Measurements from ENCODE around the gene CBFA2T3. TPM values are rescaled to one million over a fixed set of nuclear protein-coding genes. Genes with fewer than 3 reads are reported as not detected.

The CBFA2T3 gene
- total and polyA plus RNA-seq, 2 of the 8 experiments (the other 6 are each of a cell fraction or from before 2014, with no cell fraction given) = 0.51 to 1.3 TPM

DNA sequence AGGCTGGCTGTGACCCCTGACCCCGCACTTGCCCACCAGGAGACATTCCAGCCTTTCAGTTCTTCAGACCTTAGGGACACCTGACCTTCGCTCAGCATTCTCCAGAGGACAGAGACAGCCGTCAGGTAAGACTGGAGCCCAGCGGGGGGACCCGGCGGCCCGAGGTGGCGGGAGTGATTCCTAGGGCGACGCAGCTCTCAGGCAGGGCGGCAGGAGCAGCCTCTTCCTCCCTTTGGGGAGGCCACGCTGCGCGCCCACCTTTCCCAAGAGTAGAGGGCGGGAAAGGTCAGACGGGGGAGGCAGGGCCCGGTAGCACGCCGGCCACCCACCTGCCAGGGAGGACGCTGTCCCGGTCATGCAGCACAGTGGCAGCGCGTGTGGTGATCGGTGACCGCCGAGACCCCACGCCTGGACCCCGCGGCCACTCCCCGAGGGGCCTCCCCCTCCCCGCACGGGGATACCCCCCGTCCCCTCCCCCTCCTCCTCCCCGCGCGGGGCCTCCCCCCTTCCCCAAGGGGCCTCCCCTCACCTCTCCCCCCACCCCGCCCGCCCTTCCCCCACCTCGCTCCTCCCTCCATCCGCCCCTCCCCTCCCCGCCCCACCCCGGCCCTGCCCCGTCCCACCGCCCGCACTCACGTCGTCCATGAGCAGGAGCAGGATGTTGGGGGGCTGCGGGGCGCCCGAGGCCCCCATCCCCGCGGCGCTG is 120.7 kb downstream of the CBFA2T3 start:
- Histone ChIP-seq H4K20me1 (replicated peaks in 1 of 2; ENCODE audit: control insufficient read depth in 1 of 2, insufficient read depth in 2 of 2, low read length in 2 of 2) (peaks cover 4 to 10% of the 10 kb centered on the region in 2 experiments), H3K9ac (replicated peaks in 1 of 4; ENCODE audit: extremely low read depth in 1 of 4, low read depth in 3 of 4, low read length in 3 of 4) (no peak overlapping the region; a peak in 2 of 7 replicates), H3K27ac (ENCODE audit: low read depth, low read length) (no peak overlapping the region; the same call in 1 of the 2 replicates), H3K4ac (replicated peaks; ENCODE audit: insufficient read length, low read depth, low read length) (no peak overlapping the region), H4K5ac (ENCODE audit: insufficient read length, low read depth, low read length) (peak overlapping the region; percentile 4), H4K91ac (replicated peaks; ENCODE audit: insufficient read length, low read length) (peak overlapping the region; percentile 53), H2BK120ac (replicated peaks; ENCODE audit: low read depth, low read length) (no peak overlapping the region), H3K4me3 (ENCODE audit: extremely low read depth in 1 of 4, insufficient read depth in 2 of 4, low read depth in 3 of 4, low read length in 4 of 4) (peak overlapping the region; percentile 51 to 94 (median 77)), H3K14ac (ENCODE audit: insufficient read length) (no peak overlapping the region), H3K23ac (ENCODE audit: insufficient read length) (no peak overlapping the region), H3K79me2 (ENCODE audit: control insufficient read depth in 1 of 2, insufficient read depth in 2 of 2, low read length in 2 of 2) (peaks cover 0 to 12% of the 10 kb centered on the region in 2 experiments; a peak in 1 of 4 replicates), H2AK5ac (ENCODE audit: low read depth, low read length) (no peak overlapping the region), H4K8ac (ENCODE audit: extremely low read depth, insufficient read depth, low read length) (no peak overlapping the region; the same call in 1 of the 2 replicates), H2BK12ac (ENCODE audit: low read depth, low read length) (no peak overlapping the region), H3K56ac (replicated peaks; ENCODE audit: insufficient read length, low read depth, low read length) (no peak overlapping the region), H2BK15ac (ENCODE audit: low read length) (no peak overlapping the region), H3K18ac (ENCODE audit: extremely low read depth, low read length) (no peak overlapping the region; the same call in 1 of the 2 replicates), H2BK5ac (ENCODE audit: low read depth, low read length) (no peak overlapping the region; the same call in 1 of the 2 replicates), H3K4me1 (replicated peaks in 1 of 4; ENCODE audit: control insufficient read depth in 3 of 4, insufficient read depth in 4 of 4, low read length in 3 of 4) (peaks cover 0 to 5% (median 3%) of the 10 kb centered on the region in 4 experiments; a peak in 5 of 7 replicates), H3K27me3 (replicated peaks in 1 of 4; ENCODE audit: control insufficient read depth in 3 of 4, extremely low read depth in 1 of 4, insufficient read depth in 3 of 4, low read length in 3 of 4) (no peaks in the 10 kb centered on the region), H2AFZ (ENCODE audit: low read length) (no peak overlapping the region), H3K9me3 (ENCODE audit: insufficient read depth in 2 of 2, low read depth in 1 of 2, low read length in 1 of 2) (peaks cover 0 to 5% of the 10 kb centered on the region in 2 experiments; a peak in 1 of 4 replicates), H3K23me2 (ENCODE audit: low read depth, low read length) (peaks cover 2% of the 10 kb centered on the region), H2BK20ac (ENCODE audit: low read length) (no peak overlapping the region), H3K36me3 (ENCODE audit: control insufficient read depth in 2 of 4, insufficient read depth in 4 of 4, low read length in 3 of 4) (peaks cover 10 to 19% (median 13%) of the 10 kb centered on the region in 4 experiments), H3K4me2 (ENCODE audit: insufficient read depth in 1 of 2, low read depth in 2 of 2, low read length in 2 of 2) (peak overlapping the region; percentile 49 to 100), H3K79me1 (ENCODE audit: low read depth, low read length) (peaks cover 4% of the 10 kb centered on the region; the same call in 1 of the 2 replicates)
- TF ChIP-seq E2F6 (IDR thresholded peaks at IDR 0.05) = peak; percentile 61
- TF ChIP-seq BCL11A (IDR thresholded peaks at IDR 0.05; ENCODE audit: low read depth in 2 of 2, low read length in 2 of 2) = no peak
- no peak for TF ChIP-seq SP1 (IDR thresholded peaks at IDR 0.05; ENCODE audit: low read depth, low read length)
- peak in 1 of 2 experiments; percentile 61; a peak in 1 of 4 replicates for TF ChIP-seq HDAC2 (IDR thresholded peaks at IDR 0.05; ENCODE audit: borderline replicate concordance in 1 of 2, low read depth in 2 of 2, low read length in 2 of 2)
- TF ChIP-seq CREB1 (IDR thresholded peaks at IDR 0.05) = 0 out of 2 replicates have a peak, but pooled peaks have one; percentile 9
- peak; percentile 86 for TF ChIP-seq TEAD4 (IDR thresholded peaks at IDR 0.05; ENCODE audit: low read depth, low read length)
- TF ChIP-seq, protein P1, sequence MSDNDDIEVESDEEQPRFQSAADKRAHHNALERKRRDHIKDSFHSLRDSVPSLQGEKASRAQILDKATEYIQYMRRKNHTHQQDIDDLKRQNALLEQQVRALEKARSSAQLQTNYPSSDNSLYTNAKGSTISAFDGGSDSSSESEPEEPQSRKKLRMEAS (IDR thresholded peaks at IDR 0.05) = 0 out of 2 replicates have a peak, but pooled peaks have one; percentile 38
- TF ChIP-seq SIN3A (conservative IDR thresholded peaks at IDR 0.05 in 1 of 2, IDR thresholded peaks at IDR 0.05 in 1 of 2; ENCODE audit: low read depth in 1 of 2, low read length in 2 of 2) = peak in 1 of 2 experiments; percentile 49; a peak in 1 of 4 replicates
- ChIA-PET CTCF (ENCODE audit: partially characterized antibody) (interaction anchor here (0.8 to 4.1 kb wide), 6 partner anchors 24 to 224 kb away, joined by 3 to 29 read pairs (median 7); partner anchors contain the start of gene APRT), POLR2A (ENCODE audit: partially characterized antibody) (interaction anchor here (0.6 to 3.4 kb wide), 5 partner anchors 25 to 230 kb away, joined by 3 to 25 read pairs (median 3); partner anchors contain the start of gene APRT)
- WGBS, 2 experiments (ENCODE audit: extremely low coverage in 1 of 2, insufficient coverage in 1 of 2, insufficient read length in 1 of 2, insufficient replicate concordance in 2 of 2, low coverage in 1 of 2, low lambda C conversion rate in 2 of 2, missing lambda C conversion rate in 1 of 2) = 6% methylated on average over 16 of the region's 53 CpGs; no CpG with 5 or more reads in 1 of the 2 experiments
- DNase-seq (ENCODE audit: low read depth in 1 of 2, low spot score in 2 of 2) (peak in 1 of 2 experiments; percentile 72), FAIRE-seq (no peak)
